BE2C (cell line): Measurements from ENCODE around the gene LEMD1.

Source experiments
- DNase-seq: peaks from one replicate; pipeline ENCODE4 v3.0.0-alpha.2; 2020
- H3K27me3 ChIP-seq: fragments of 250-450 bp; sonication (Bioruptor Pico); 2 replicates; pipeline ENCODE4 v1.5.1; 2020; ENCODE audit warnings: mild to moderate bottlenecking
- H3K36me3 ChIP-seq: fragments of 250-450 bp; sonication (Bioruptor Pico); 2 replicates; pipeline ENCODE4 v1.5.1; 2020; ENCODE audit warnings: mild to moderate bottlenecking
- H3K4me1 ChIP-seq: fragments of 250-450 bp; sonication (Bioruptor Pico); 2 replicates; pipeline ENCODE4 v1.5.1; 2020
- H3K4me3 ChIP-seq: 2 replicates; pipeline ENCODE4 v1.5.1; 2011; ENCODE audit warnings: low read depth, low read length
- H3K9me3 ChIP-seq: fragments of 250-450 bp; sonication (Bioruptor Pico); 2 replicates; pipeline ENCODE4 v1.5.1; 2020
- TF ChIP-seq, protein P1 (sequence below): IDR thresholded peaks from 2 replicates; pipeline ENCODE4 v1.5.1; 2012; ENCODE audit warnings: mild to moderate bottlenecking, low read depth, low read length

LEMD1 gene

DNA sequence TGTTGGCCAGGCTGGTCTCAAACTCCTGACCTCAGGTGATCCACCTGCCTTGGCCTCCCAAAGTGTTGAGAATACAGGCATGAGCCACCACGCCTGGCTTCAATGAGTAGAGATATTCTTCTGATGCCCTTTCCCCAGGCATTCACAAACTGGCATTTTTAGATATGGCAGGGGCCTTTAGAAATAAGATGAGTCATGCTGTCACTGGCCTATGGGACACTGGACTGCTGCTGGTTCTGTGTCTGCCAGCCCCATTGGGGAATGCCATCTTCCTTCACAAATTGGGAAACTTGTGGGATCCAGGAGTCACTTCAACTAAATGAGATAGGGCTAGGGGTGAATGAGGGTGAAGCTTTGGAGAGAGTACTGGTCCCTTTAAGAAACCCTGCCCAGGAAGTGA lies 81.2 kb downstream of the LEMD1 start:
- TF ChIP-seq, protein P1, sequence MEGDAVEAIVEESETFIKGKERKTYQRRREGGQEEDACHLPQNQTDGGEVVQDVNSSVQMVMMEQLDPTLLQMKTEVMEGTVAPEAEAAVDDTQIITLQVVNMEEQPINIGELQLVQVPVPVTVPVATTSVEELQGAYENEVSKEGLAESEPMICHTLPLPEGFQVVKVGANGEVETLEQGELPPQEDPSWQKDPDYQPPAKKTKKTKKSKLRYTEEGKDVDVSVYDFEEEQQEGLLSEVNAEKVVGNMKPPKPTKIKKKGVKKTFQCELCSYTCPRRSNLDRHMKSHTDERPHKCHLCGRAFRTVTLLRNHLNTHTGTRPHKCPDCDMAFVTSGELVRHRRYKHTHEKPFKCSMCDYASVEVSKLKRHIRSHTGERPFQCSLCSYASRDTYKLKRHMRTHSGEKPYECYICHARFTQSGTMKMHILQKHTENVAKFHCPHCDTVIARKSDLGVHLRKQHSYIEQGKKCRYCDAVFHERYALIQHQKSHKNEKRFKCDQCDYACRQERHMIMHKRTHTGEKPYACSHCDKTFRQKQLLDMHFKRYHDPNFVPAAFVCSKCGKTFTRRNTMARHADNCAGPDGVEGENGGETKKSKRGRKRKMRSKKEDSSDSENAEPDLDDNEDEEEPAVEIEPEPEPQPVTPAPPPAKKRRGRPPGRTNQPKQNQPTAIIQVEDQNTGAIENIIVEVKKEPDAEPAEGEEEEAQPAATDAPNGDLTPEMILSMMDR: no peak
- DNase-seq: no peak
- no peaks in the 10 kb centered on the region for H3K36me3 ChIP-seq
- H3K9me3 ChIP-seq: no peaks in the 10 kb centered on the region
- H3K4me3 ChIP-seq: no peak overlapping the region
- peaks cover 7% of the 10 kb centered on the region; the same call in 1 of the 2 replicates for H3K27me3 ChIP-seq
- no peaks in the 10 kb centered on the region for H3K4me1 ChIP-seq

DNA sequence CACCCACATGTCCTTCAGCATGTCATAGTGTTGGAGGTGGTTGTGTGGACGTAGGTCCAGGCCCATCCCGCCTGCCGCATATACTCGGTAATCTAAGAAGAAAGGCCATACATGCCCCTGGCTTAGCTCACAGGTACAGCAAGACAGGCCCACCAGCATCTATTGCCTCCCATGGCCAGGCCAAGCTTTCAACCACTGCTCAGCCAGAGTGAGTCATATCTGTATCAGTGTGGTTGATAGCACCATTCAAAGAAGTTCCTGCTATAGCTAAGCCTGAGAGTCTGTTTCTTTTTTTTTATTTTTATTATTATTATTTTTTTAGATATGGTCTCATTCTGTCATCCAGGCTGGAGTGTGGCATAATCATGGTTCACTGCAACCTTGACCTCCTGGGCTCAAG lies 82.1 kb downstream of the LEMD1 start:
- no peak for DNase-seq
- no peak overlapping the region for H3K4me3 ChIP-seq
- H3K4me1 ChIP-seq: no peaks in the 10 kb centered on the region
- peaks cover 7% of the 10 kb centered on the region; the same call in 1 of the 2 replicates for H3K27me3 ChIP-seq
- no peaks in the 10 kb centered on the region for H3K9me3 ChIP-seq
- no peaks in the 10 kb centered on the region for H3K36me3 ChIP-seq
- TF ChIP-seq, protein P1: no peak

DNA sequence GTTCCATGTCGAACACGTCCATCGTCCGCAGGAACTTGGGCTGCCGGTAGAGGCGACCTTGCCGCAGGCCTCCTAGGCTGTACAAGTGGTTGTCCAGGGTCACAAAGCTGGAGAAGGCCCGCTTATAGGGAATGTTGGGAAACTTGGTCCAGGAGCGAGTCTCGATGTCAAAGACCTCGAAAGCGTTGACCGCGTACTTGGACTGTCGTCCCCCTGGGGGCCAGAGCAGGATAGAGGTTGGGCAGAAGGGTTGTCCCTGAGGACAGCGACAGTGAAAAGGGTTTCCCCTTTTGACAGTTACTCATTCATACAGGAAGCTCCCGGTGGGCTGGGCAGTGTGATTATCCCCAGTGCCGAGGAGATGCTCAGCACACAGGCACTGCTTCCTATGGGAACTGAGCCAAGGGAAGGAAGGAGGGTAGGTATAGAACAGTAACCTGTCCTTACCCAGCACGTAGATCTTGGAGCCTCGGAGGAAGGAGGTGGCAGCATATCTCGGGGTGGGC lies 82.6 kb downstream of the LEMD1 start:
- Histone ChIP-seq H3K4me1 (no peaks in the 10 kb centered on the region), H3K27me3 (peaks cover 7% of the 10 kb centered on the region; the same call in 1 of the 2 replicates), H3K4me3 (no peak overlapping the region), H3K9me3 (no peaks in the 10 kb centered on the region), H3K36me3 (no peaks in the 10 kb centered on the region)
- no peak for DNase-seq
- TF ChIP-seq, protein P1: no peak

DNA sequence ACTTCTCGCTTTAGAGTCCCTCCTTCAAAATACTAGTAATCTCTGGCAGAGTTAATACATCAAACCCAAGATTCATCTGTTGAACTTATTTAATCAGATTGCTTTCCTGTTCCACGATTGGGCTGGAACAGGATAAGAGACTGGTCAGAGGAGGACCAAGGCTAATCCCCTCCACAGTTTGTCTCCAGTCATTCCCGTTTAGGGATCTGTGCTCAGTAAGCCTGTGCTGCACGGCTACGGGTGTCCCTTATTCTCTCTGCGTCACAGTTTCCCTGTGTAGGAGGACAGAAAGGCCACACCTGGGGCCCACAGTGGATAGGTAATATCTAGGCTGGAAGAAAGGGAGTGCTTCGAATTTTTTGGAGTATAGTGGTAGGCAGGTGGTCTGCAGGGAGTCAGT lies 83.8 kb downstream of the LEMD1 start:
- TF ChIP-seq, protein P1: no peak
- no peaks in the 10 kb centered on the region for H3K27me3 ChIP-seq
- H3K4me1 ChIP-seq: no peaks in the 10 kb centered on the region
- no peaks in the 10 kb centered on the region for H3K9me3 ChIP-seq
- no peak overlapping the region for H3K4me3 ChIP-seq
- DNase-seq: no peak
- H3K36me3 ChIP-seq: no peaks in the 10 kb centered on the region

DNA sequence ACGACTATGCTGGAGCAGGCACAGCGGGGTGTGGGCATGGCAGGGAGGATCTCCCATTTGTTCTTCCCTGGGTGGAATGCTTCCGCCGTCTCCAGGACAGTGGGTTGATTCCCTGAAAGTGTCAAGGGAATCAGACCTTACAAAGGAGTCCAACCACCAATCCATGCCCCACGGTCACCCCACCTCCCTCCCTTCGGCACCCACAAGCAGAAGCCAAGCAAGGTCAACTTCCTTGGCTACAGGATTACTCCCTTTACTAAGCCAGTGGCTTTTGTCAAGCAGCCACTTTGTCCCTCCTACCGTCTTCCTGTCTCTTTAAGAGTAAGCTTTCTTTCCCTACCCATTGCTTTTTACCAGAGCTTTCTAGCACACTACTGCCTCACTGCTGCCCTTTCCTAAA lies 84.4 kb downstream of the LEMD1 start:
- DNase-seq: no peak
- H3K4me1 ChIP-seq: no peaks in the 10 kb centered on the region
- H3K27me3 ChIP-seq: no peaks in the 10 kb centered on the region
- TF ChIP-seq, protein P1: no peak
- H3K36me3 ChIP-seq: no peaks in the 10 kb centered on the region
- H3K9me3 ChIP-seq: no peaks in the 10 kb centered on the region
- no peak overlapping the region for H3K4me3 ChIP-seq

DNA sequence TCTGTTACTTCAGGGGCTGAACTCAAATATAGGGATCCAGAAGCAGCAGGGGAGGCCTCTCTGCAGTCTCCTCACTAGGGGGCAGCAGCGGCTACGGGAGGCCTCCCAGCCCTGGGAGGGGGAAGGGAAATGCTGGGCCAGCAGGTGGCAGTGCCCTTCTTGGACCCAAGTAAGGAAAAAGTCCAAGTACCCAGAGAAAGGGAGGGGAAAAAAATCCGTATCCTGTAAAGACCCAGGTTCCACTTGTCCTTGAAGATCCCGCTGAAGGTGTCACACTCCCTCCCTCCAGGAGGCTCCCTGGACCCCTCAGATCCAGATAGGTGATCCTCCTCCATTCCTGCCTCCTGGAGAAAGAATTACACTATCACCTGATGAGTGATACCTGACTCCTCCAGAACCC lies 86.2 kb downstream of the LEMD1 start:
- H3K36me3 ChIP-seq: no peaks in the 10 kb centered on the region
- no peaks in the 10 kb centered on the region for H3K4me1 ChIP-seq
- no peaks in the 10 kb centered on the region for H3K9me3 ChIP-seq
- DNase-seq: peak; percentile 91
- H3K4me3 ChIP-seq: no peak overlapping the region
- TF ChIP-seq, protein P1: peak; percentile 100
- no peaks in the 10 kb centered on the region for H3K27me3 ChIP-seq
